IPS-NIHi11 (cell line): Measurements from ENCODE around the gene TMCO5A.
A peak's percentile ranks its signal among the peaks of the same experiment; 100 is the strongest.
"Not testable (repeated sequence)": the region's sequence is repeated elsewhere in the genome, so short reads cannot be mapped to it uniquely, and the experiment has no call there.

ENCODE experiments used
- DNase-seq: peaks from one replicate; pipeline ENCODE4 v3.0.0; 2012; ENCODE audit warnings: mixed read lengths, low spot score

Gene TMCO5A

DNA sequence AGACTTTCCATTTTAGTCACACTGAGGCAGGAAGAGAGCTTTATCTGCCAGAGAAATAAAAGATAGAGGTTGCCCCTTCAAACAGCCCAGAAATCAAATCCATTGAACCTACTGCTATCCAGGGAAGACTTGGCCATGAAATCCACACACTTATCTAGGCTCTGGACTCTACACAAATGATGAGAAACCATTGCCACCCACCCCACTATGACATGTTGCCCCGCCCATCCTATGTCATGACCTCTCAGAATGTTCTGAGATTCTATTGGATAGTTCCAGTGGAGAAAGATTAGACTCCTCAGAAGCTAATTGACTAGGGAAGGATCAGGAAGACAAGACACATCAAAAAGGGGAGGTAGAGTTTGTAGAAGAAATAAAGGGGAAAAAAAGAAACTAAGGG lies at the start of gene TMCO5A:
Gene TMCO5A (plus strand): TSS at position 301 of the 400 bp plus-strand sequence. CDS start 1,684 bp downstream, outside the sequence.
- DNase-seq = no peak

DNA sequence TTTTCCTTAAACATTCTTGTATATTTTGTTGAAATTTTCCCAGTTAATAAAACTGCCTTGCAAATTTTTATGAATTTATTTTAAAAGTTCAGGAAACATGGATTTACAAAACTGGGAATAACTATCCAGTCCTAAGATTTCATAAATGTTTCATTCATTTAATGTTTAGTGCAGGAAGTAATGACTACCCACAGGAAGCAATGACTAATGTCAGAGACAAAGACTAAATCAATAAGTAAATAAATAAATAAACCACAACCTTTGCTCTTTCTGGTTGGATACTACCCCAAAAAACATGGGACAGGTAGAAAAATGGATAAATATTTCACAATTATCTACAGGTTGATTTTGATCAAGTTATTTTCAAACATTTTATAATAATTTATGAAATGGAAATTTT lies 48.8 kb upstream of the TMCO5A start:
- DNase-seq = no peak

DNA sequence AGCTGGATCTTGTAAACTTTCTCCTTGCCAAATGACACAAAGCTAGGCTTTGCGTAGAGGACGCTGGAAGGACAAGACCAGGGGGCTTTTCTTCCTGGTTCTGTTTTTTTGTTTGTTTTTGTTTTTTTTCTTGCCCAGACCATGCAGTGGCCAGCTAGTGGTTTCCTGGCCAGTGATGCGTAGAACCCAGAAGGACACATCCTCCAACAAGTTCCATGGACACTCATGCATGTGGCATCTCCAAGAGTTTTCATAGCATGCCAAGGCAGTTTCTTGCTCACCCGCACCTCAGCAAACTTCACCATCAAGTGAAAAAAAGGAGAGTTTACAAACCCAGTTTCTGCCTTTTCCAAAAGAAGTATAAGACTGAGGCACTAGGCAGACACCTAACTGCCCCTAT lies 46.1 kb upstream of the TMCO5A start:
- no peak for DNase-seq

DNA sequence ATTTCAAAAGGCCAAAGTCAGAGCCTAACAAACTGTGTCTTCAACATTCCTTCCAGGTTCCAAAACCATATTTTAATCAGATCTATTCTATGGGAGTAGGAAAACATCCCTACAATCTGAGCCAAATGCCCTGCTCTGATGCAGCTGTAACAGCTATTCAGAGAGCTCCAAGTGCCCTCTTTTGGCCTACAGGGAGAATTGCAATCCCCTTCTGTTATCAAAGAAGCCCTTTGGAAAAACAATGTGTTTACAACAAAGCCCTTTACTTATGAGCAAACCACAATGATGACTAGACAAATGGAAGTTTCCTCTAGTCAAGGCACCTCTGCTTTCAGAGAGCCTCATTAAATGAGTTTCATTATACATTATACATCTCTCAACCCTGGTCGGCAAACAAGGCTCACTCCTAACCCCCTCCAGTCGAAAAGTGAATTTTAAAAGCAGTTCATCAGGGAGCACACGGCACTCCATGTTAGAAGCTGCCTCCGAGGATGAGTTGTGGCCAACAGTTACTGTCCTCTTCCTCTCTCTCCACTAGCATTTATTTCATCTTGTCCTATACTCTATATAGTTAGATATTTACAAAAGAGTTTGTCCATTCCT lies 42.6 kb upstream of the TMCO5A start:
- peak; percentile 54 for DNase-seq

DNA sequence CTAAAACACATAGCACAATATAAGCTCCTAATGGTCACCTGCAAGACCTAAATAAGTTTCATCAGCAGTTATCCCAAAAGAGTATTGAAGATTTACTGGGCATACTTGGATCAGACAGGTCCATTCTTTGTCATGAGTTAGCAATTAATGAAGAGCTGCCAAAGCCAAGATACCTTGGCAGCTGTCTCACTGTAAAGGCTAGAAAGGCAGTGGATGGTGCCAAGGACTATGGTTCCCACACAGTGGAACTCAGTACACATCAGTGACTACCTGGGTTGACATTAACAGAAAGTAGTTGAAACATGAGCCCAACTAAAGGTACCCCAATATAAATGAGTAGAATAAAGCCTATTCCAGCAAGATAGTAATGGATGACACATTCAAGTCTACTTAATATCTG lies 41.1 kb upstream of the TMCO5A start:
- DNase-seq = no peak

DNA sequence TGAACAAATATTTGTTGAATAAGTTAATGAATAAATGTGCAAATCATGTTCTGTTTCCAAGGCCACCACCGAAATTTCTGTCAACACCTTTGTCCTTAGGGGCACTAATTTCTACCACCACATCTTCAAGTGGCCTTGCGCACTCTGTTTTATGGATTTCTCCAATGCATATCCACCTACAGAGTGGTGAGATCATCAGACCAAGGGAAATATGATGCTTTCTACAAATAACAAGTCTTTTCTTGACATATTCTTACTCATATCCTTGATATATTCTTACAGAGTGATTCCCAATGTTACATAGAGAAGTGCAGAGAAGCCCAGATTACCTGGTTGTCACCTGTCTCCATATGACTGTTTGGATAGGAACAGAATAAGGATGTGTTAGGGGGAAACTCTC lies 36.1 kb upstream of the TMCO5A start:
- no peak for DNase-seq

DNA sequence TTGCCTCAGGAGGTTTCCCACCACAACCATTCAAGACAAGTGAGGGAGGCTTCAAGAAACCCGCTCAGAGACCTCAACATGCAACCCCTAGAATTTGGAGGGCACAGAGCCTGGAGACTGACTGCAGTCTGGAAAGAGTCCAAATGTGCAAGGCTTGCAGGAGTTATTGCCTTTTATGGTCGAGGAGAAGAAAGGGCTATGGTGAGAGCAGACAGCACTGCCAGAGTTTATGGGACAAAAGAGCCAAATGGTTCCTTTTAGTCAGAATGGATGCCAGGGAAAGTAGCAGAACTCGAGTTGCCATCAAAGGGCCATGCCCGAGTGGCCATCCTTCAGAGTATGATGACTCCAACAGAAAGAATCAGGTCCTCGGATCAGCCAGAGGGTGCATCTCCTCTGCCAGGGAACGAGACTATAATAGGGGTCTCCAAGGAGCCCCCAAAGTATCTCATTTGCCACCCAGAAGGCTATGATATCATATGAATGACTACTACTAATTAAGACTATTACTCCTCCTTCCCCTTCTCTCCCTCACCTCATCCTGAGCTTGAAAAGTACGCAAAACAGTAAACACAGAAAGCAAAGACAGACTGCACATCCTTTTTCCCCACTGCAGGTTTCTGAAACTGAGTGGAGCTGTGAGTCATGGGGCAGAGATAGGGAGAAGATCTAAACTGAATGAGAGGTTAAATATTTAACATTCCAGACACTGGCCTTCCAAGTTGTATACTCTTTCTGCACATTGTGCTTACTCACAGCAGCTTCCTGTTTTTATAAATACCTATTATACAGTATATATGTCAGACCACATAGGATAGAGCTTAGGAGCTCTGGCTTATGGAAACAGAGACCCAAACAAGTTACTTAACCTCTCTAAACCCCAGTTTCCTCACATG lies 33.9 kb upstream of the TMCO5A start:
- DNase-seq = no peak

DNA sequence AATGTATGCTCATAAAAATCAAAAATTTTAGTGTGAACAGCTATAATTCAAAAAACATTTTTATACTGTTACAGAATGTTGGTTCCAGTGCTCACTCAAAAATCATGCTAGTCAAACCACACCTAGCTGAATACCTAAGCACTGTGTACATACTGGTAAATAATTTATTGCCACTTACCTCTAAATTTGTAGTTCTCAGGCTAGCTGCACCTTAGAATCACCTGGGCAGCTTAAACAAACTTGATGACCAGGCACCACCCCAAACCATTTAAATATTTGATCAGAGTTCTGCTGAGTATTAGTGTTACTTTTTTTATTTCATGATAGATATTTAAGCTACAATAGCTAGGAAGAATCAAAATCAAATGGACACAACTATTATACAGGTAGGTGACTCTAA lies 32.3 kb upstream of the TMCO5A start:
- no peak for DNase-seq

DNA sequence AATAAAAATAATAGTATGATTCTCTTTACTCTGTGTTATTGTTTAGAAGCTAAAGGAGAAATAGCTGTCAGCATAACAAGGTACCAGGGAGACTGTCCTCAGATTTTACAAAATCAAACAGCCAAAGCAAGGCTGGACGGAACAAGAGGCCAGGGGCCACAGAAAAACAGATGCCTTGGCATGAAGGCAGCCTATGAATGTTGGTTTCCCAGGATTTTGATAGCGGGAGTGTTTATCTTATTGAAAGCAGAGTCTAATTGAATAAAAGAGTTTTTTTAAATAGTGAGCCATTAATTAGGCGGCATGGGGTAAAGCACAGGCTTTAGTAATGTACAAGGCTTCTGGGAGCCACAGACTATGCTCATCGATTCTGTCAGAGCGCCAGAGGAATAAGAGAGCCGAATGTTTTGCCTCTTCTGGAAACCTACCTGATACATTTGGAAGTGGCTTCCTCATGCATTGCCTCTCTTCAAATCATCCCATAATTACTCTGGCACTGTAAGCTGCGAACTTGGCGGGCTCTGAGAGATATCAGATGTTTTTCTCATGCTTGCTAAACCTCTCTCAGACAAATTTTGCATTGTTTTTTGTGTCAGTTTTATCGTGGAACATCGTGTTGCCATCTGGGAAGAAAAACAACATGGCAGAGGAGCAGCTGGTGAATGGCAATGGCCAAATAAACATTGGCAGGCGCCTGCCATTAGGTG lies 30.4 kb upstream of the TMCO5A start:
- DNase-seq = no peak

DNA sequence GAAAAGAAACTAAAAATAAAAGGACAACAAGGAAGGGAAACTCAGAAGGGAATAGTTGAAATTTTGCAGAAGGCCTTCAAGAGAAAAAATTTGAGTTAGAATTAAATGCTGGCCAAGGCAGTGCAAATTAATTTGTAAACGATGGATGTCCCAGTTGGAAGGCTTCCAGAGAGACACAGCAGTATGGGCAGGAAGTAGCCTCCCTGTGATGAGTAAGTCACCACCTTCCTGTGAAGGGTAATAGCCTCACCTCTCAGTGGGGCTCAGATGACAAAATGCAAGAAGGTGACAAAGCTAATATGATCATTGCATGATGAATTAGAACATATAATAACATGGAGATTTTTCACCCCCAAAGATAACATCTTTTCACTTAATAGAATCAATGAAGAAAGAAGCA lies 27.3 kb upstream of the TMCO5A start:
- no peak for DNase-seq

DNA sequence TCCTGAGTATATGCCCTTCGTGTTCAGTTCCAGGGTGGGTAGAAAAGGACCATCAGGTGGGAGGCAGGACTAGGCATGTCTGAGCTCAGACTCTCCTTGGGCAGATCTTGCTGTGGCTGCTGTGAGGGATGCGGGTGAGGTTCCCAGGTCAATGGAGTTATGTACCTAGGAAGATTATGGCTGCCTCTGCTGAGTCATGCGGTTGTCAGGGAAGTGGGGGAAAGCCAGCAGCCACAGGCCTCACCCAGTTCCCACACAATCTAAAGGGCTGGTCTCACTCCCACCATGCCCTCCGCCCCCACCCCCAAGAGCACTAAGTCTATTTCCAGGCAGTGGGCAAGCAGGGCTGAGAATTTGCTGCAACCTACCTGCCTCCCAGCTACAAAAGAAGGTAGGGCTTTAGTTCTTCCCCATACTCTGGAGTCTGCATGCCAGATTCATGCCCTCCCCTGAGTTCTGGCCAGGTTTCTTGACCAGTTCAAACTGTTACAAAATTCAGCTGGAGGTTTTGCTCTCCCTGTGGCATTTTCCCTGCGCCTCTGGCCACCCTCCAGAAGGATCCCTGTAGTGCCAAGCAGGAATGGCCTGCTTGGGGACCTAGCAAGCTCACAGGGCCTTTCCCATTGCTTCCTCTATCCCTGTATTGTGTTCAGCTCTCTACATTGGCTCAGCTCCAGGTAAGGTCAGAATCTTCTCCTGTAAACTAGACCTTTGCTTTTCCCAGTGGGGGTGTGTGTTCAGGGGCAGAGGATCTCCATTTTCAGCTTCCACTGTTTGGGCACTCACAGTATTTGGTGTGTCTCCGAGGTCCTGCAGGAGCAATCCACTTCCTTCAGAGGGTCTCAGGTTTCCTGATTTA lies 12.7 kb upstream of the TMCO5A start:
- no peak for DNase-seq

DNA sequence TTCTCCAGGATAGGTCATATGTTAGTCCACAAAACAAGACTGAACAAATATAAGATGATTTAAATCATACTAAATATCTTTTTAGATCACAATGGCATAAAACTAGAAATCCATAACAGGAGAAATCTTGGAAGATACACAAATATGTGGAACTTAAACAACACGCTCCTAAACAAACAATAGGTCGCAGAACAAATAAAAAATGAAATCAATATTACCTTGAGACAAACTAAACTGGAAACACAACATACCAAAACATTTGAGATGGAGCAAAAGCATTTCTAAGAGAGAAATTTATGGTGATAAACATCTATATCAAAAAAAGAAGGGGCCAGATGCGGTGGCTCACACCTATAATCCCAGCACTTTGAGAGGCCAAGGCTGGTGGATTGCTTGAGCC lies 8.3 kb upstream of the TMCO5A start:
- DNase-seq = no peak

DNA sequence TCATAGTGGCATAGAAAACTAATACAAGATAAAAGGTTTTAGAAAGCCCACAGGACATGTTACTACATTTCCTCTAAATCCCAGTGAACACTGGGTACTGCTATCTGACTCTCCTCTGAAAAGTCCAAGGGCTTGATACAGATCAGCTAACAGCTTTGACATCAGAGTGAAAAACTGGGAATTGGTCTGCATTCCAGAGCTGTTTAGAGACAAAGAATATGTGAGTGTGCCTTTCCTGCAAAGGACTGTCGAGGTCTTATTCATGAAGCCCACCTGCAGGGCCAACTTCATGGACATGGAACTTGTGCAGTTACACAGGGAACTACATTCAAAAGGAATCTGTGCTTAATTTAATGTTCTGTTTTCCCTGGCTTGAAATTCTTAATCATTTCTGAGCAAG lies 5.2 kb upstream of the TMCO5A start:
- DNase-seq = no peak

DNA sequence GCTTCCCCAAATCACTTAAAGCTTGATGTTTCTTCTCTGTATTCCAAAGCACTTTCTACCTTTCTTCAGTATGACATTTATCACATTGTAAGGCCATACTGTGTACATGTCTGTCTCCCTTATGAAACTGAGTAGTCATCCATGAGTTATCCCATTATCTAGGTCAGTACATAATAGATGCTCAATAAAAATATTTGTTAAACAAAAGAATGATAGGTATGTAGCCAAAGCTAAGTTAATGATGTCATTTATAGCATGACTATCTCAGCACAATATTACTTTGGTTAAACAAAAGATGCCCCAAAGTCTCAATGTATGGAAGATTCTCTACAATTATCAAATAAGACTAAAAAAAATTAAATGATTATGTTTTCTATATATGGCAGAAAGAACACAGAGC lies 3.1 kb upstream of the TMCO5A start:
- no peak for DNase-seq

DNA sequence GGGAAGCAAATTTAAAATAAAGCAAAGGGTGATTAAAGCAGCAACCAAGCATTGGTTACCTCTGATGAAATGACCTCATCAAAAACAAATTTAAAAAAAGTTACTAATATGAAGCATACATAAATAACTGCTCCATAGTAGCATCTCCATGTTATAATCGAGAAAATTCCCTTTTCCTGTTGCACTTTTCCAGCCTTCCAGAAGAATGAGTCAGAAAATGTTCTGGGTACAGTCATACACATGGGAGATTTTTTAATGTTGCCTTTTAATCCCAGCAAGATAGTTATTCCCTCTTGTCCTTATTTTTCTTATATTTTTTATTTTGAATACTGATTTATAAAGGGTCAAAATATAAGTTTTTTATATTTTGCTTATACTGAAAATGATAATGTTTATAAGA lies 2.6 kb upstream of the TMCO5A start:
- no peak for DNase-seq

DNA sequence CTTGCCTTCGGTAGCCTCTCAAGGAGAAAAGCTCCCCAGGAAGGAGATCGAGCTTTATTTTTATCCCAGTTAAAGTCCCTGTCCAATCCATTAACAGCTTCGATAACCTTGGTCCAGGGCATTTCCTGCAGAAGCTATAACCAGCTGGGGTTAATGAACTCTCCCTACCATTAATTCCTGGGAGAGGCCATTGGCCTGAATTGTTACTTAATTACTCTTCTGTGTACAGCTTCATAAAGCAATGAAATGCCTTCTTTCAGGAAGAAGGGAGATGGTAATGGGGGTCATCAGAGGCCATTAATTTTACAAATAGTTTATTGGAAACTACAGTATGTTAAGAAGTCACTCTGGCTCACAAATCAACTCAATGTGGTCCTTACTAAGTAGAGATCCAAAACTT lies 1.9 kb upstream of the TMCO5A start:
- DNase-seq = no peak

DNA sequence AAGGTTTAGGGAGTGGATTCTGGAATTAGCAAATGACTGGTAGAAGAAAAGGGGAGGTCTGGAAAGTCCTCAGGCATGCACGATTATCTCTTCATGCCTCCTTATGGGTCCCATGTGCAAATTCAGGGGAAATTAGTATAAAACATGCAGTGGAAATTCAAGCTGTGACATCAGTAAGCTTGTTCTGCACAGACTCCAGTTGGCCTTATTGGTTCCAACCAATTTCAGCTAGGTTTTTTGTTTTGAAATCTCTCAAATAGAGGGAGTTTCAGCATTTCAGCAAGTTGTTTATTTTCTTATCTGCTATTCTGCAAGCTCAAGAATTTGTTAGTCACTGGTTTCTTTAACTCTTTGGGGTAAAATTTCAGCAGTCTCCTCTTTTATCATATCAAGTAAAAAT lies 774 bp upstream of the TMCO5A start:
- DNase-seq = no peak

DNA sequence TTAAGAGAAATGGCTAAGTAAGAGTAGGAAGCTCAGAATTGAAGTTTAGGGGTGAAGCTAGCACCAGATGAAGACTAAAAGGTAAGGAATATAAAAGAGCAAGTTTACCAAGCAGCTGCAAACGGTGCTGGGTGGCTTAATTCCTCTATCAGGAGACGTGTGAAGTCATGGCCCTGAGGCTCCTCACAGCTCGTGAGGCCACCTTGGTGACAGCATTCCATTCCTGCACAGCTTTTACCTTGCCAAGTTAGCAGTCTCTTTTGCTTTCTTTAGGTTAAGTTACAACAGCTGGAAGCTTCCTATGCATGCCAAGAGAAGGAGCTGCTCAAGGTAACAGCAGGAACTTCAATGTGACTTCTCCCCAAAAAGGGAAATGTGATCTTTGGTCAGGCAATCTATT lies 6.4 kb downstream of the TMCO5A start:
- DNase-seq = no peak

DNA sequence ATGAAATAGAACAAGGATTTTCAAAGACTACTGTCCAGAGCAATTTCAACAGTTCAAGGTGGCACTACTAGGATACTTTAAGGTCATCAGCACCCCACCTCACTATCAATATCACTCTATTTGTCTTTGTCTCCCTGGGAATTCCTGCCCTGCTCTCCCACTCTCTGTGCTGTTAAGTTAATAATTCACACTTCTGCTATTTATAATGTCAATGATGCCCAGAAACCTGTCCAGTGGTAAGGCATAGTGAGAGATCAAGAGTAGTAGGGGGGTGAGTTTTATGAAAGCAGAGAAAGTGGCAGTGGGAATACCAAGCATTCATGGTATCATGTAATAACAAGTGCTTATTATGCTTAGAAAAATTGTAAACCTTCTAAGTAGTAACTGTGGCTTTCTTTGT lies 7.3 kb downstream of the TMCO5A start:
- no peak for DNase-seq

DNA sequence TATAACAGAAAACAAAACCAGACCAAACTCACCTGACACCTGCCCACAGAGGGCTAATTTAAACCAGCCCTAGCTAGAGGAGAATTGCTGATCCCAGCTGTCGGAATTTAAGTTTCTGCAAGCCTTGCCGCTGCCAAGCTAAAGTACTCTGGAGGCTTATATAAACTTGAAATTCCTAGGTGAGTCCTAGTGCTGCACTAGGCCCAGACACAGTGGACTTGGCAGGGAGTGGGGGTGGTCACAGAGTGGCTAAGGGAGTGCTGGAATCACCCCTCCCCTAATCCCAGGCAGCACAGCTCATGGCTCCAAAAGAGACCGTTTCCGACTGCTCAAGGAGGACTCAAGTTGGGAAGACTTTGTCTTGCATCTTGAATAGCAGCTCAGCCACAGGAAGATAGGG lies 17.6 kb downstream of the TMCO5A start:
- no peak for DNase-seq

DNA sequence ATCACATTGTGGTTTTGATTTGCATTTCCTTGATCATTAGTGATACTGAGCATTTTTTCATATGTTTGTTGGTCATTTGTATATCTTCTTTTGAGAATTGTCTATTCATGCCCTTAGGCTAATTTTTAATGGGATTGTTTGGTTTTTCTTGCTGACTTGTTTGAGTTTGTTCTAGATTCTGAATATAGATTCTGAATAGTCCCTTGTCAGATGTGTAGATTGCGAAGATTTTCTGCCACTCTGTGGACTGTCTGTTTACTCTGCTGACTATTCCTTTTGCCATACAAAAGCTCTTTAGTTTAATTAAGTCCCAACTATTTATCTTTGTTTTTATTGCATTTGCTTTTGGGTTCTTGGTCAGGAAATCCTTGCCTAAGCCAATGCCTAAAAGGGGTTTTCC lies 26.3 kb downstream of the TMCO5A start:
- DNase-seq = not testable (repeated sequence)

DNA sequence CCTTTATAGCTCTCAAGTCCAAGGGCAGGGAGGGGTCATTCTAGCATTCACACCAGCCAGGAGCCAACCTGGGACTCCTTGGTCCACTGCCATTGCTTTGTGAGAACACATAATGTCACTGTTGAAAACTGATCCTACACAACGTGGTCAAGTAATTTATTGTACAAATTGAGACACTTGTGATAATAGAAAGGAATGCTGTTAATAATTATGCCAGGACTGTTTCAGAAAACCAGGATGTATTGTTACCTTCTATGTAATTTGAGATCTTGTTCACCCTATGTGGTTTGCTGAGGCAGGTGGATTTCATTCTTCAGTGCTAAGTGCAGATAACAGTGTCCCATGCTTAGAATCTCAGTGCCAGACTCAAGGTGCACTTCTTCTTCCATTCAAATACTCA lies 33.3 kb downstream of the TMCO5A start:
- DNase-seq = no peak
